GM10248 (cell line): ENCODE results near the gene KDELR3.

Experiments
- CTCF ChIA-PET: fragments of 300-600 bp; sonication (Branson Sonifier 250); formaldehyde crosslinking; extraction: SDS; loops from one replicate; lab custom pipeline; 2021; ENCODE audit warnings: antibody characterized with exemption; lab: Yijun Ruan, JAX
- POLR2A ChIA-PET: fragments of 350-650 bp; sonication (Branson Sonifier 250); formaldehyde crosslinking; extraction: SDS; loops from one replicate; lab custom pipeline; 2020; ENCODE audit warnings: antibody characterized with exemption; lab: Yijun Ruan, JAX
- DNase-seq: peaks from one replicate; pipeline ENCODE4 v3.0.0; 2012; ENCODE audit errors: extremely low spot score
- CTCF ChIP-seq: IDR thresholded peaks from 2 replicates; pipeline ENCODE4 v1.5.1; 2012; ENCODE audit warnings: mild to moderate bottlenecking, low read depth; ENCODE audit errors: extremely low read depth, missing control alignments, control extremely low read depth

The KDELR3 gene

DNA sequence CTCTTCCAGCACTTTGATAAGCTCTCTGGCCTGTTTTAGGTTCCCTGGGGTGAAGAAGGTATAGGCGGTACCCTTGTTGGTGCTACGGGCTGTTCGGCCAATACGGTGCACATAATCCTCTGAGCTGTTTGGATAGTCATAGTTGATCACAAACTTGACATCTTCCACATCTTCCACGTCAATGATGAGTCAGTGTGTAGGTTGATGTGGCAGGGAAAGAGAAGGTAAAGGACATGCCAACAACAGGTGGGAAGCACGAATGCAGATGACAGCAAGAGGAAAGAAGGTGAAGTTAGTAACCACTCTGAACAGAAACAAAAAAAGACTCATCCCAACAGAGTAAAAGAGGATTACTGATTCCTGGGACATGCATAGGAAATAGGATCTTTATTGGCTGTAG lies 20.1 kb downstream of the KDELR3 start:
- ChIA-PET CTCF (interaction anchor here (1.5 kb wide), 1 partner anchor 13 kb away, joined by 3 read pairs; no protein-coding TSS in a partner anchor), POLR2A (interaction anchor here (0.6 kb wide), 1 partner anchor 9 kb away, joined by 9 read pairs; no protein-coding TSS in a partner anchor)
- DNase-seq: no peak
- TF ChIP-seq CTCF: no peak

- TF ChIP-seq CTCF: no peak
Observed at GRCh38 chr22:38489142-38489541, 21.2 kb downstream of the KDELR3 start.

DNA sequence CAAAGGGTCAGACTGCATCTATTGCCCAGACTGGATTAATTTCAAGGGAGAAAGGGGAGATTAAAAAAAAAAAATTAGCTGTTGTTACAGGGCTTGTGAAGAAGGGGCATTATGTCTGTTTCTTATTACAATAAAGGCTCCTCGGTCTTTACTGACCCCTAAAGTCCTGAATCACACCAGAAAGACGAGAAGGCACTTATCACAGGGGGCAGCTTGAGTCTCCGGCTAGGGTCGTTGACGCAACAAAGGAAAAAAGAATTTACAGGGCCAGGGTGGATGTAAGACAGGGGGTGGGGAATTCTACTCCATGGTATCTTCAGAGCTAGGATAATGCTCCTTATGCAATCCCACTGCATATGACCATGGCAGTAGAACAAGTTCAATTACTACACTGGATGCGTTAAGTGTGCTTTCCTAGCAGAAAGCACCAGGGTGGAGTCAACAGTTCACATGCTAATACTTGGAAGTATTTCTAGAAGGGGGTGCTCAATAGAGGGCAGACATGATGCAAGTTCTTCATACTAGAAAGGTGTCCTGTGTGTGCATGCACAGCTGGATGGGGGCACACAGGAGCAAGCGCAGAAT lies 21.8 kb downstream of the KDELR3 start:
- no peak for TF ChIP-seq CTCF
- DNase-seq: no peak
- ChIA-PET POLR2A (interaction anchor here (1.2 kb wide), 2 partner anchors 9 to 13 kb away, joined by 3 to 4 read pairs; no protein-coding TSS in a partner anchor), CTCF (interaction anchor here (0.8 to 1.5 kb wide), 4 partner anchors 9 to 75 kb away, joined by 3 to 5 read pairs (median 3); no protein-coding TSS in a partner anchor)

More at GRCh38 chr22:38489142-38489541, 21.2 kb downstream of the KDELR3 start:
- POLR2A ChIA-PET: interaction anchor here (1.2 kb wide), 1 partner anchor 10 kb away, joined by 3 read pairs; no protein-coding TSS in a partner anchor
- CTCF ChIA-PET: interaction anchor here (0.8 to 1.5 kb wide), 3 partner anchors 13 to 75 kb away, joined by 3 read pairs; no protein-coding TSS in a partner anchor
- no peak for DNase-seq

DNA sequence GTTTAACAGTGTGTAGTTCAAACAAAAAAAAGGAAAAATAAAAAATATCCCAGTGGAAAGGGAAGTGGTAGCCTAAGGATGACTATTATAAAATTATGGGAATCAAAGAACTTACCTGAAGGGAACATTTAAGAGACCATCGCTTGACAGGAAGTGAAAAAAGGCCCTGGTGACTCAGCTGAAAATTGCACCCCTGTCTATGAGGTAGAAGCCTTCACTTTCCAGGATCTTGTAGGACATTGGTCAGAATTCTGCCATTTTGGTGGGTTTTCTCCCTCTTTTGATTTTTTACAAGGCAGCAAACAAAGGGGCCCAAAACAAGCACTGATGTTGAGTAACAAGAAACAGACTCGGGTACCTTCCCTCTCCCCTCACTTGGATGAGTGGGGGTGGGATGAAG lies 22.6 kb downstream of the KDELR3 start:
- no peak for TF ChIP-seq CTCF
- CTCF ChIA-PET: interaction anchor here (1.5 to 2.1 kb wide), 3 partner anchors 9 to 76 kb away, joined by 3 to 5 read pairs (median 4); no protein-coding TSS in a partner anchor
- no peak for DNase-seq
- POLR2A ChIA-PET: interaction anchor here (1.2 kb wide), 2 partner anchors 8 to 12 kb away, joined by 3 to 4 read pairs; no protein-coding TSS in a partner anchor

- ChIA-PET POLR2A (interaction anchor here (1.2 kb wide), 1 partner anchor 12 kb away, joined by 4 read pairs; no protein-coding TSS in a partner anchor), CTCF (interaction anchor here (1.5 to 2.1 kb wide), 2 partner anchors 8 to 15 kb away, joined by 4 to 5 read pairs; no protein-coding TSS in a partner anchor)
- no peak for DNase-seq
- TF ChIP-seq CTCF: no peak
Observed at GRCh38 chr22:38490915-38491314, 23.0 kb downstream of the KDELR3 start.

DNA sequence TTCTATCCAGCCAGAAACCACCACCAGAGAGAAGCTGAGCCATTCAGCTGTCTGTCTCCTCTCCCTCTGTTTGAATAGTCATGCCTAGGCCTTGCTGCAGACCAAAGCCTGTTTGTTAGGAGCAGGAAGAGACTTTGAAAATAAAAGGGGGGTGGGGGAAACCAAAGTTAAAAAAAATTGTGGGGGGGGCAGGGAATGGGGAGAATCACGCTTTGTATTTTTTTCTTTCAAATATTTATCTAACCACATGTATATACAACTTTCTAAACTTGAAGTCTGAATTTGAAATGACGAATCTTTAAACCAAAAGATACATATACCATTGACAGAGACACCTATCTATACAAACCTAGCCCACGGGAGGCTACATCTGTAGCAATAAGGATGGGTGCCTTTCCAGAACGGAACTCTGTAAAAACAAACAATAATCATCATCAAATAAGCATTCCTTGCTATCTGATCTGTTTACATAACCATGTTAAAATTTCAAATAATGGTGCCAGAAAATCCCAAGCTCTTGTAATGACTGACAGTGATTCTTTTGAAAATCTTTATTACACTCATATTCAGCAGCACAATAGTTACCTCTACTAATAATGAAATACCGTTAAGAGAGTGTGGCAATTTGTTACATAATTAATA lies 23.9 kb downstream of the KDELR3 start:
- no peak for TF ChIP-seq CTCF
- POLR2A ChIA-PET: interaction anchor here (0.8 kb wide), 1 partner anchor 11 kb away, joined by 3 read pairs; no protein-coding TSS in a partner anchor
- CTCF ChIA-PET: interaction anchor here (2.1 kb wide), 1 partner anchor 16 kb away, joined by 4 read pairs; no protein-coding TSS in a partner anchor
- DNase-seq: no peak
